GM23338 (cell line): ENCODE measurements around the gene SUSD1.

ENCODE experiments used
- EZH2 ChIP-seq: fragments of 200-600 bp; sonication (generic); IDR thresholded peaks from one replicate; pipeline ENCODE4 v1.8.0; 2017; ENCODE audit warnings: antibody characterized with exemption, mild to moderate bottlenecking, low read depth; ENCODE audit not compliant: unreplicated experiment
- EZH2phosphoT487 ChIP-seq: fragments of 200-600 bp; sonication (generic); IDR thresholded peaks from one replicate; pipeline ENCODE4 v1.8.1; 2018; ENCODE audit warnings: antibody characterized with exemption; ENCODE audit not compliant: unreplicated experiment
- JUNB ChIP-seq: IDR thresholded peaks from one replicate; pipeline ENCODE4 v1.6.1; 2016; ENCODE audit warnings: antibody characterized with exemption; ENCODE audit not compliant: unreplicated experiment
- POLR2AphosphoS5 ChIP-seq: IDR thresholded peaks from 2 replicates; pipeline ENCODE4 v1.6.1; 2016; ENCODE audit warnings: antibody characterized with exemption, low read depth
- TF ChIP-seq, protein P1 (sequence below), 2 experiments: fragments of 200-600 bp in 1 of 2; sonication (generic) in 1 of 2; conservative IDR thresholded peaks; 2 replicates each; pipeline versions ENCODE4 v1.5.1 to v1.6.1; 2016 to 2017; ENCODE audit warnings: antibody characterized with exemption in 2 of 2, low read depth in 2 of 2, mild to moderate bottlenecking in 2 of 2, moderate library complexity in 1 of 2

DNA sequence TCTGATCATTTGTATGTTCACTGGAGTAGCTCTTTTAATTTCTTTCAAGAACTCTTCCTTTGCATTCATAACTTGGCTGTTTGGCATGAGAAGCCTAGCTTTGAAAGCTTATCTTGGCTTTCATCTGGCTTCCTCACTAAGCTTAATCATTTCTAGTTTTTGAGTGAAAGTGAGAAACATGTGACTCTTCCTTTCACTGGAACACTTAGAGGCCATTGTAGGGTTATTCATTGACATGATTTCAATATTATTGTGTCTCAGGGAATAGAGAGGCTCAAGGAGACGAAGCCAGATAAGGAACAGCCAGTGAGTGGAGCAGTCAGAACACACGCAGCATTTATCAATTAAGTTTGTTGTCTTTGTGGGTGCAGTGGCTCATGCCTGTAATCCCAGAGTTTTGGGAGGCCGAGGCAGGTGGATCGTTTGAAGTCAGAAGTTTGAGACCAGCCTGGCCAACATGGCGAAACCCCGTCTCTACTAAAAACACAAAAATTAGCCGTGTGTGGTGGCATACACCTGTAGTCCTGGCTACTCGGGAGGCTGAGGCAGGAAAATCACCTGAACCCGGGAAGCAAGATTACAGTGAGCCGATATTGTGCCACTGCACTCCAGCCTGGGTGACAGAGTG lies 180.2 kb downstream of the SUSD1 start:
- TF ChIP-seq EZH2phosphoT487, result no peak
- TF ChIP-seq, protein P1, sequence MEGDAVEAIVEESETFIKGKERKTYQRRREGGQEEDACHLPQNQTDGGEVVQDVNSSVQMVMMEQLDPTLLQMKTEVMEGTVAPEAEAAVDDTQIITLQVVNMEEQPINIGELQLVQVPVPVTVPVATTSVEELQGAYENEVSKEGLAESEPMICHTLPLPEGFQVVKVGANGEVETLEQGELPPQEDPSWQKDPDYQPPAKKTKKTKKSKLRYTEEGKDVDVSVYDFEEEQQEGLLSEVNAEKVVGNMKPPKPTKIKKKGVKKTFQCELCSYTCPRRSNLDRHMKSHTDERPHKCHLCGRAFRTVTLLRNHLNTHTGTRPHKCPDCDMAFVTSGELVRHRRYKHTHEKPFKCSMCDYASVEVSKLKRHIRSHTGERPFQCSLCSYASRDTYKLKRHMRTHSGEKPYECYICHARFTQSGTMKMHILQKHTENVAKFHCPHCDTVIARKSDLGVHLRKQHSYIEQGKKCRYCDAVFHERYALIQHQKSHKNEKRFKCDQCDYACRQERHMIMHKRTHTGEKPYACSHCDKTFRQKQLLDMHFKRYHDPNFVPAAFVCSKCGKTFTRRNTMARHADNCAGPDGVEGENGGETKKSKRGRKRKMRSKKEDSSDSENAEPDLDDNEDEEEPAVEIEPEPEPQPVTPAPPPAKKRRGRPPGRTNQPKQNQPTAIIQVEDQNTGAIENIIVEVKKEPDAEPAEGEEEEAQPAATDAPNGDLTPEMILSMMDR (conservative IDR thresholded peaks at IDR 0.05; ENCODE audit: low read depth in 2 of 2), result no peak
- TF ChIP-seq POLR2AphosphoS5, result no peak
- TF ChIP-seq JUNB, result no peak
- no peak for TF ChIP-seq EZH2
